GM19240 (cell line): Measurements from ENCODE around the gene VTA1.
"Not testable (repeated sequence)": the region's sequence is repeated elsewhere in the genome, so short reads cannot be mapped to it uniquely, and the experiment has no call there.

Source experiments
- DNase-seq: peaks from one replicate; pipeline ENCODE4 v3.0.0; 2011; ENCODE audit warnings: low spot score; ENCODE audit not compliant: insufficient read length

The VTA1 gene

GRCh38 chr6:142225552-142225951 lies 78.5 kb downstream of the VTA1 start:
- no peak for DNase-seq

- DNase-seq: no peak
These were observed 79.7 kb downstream of the VTA1 start for GRCh38 chr6:142226731-142227130.

- DNase-seq: not testable (repeated sequence)
These were observed 82.6 kb downstream of the VTA1 start for GRCh38 chr6:142229518-142230270.

GRCh38 chr6:142232206-142233044 lies 85.4 kb downstream of the VTA1 start:
- DNase-seq: not testable (repeated sequence)

GRCh38 chr6:142233945-142234682 lies 87.1 kb downstream of the VTA1 start:
- no peak for DNase-seq

- no peak for DNase-seq
These were observed 88.2 kb downstream of the VTA1 start for GRCh38 chr6:142235272-142235671.

GRCh38 chr6:142235791-142236190 lies 88.7 kb downstream of the VTA1 start:
- no peak for DNase-seq

GRCh38 chr6:142236691-142237090 lies 89.6 kb downstream of the VTA1 start:
- DNase-seq: no peak

GRCh38 chr6:142238881-142239280 lies 91.8 kb downstream of the VTA1 start:
- DNase-seq: no peak

- DNase-seq: no peak
These were observed 93.1 kb downstream of the VTA1 start for GRCh38 chr6:142240179-142240578.

GRCh38 chr6:142241061-142241460 lies 94.0 kb downstream of the VTA1 start:
- no peak for DNase-seq

GRCh38 chr6:142242269-142242668 lies 95.2 kb downstream of the VTA1 start:
- DNase-seq: no peak

- DNase-seq: peak; percentile 1
These were observed 99.9 kb downstream of the VTA1 start for GRCh38 chr6:142246960-142247359.

- no peak for DNase-seq
These were observed 102.2 kb downstream of the VTA1 start for GRCh38 chr6:142249266-142249665.

GRCh38 chr6:142251930-142252445 lies 104.9 kb downstream of the VTA1 start:
- DNase-seq: no peak

- DNase-seq: no peak
These were observed 107.5 kb downstream of the VTA1 start for GRCh38 chr6:142254513-142254912.

- DNase-seq: no peak
These were observed 108.7 kb downstream of the VTA1 start for GRCh38 chr6:142255785-142256184.

GRCh38 chr6:142258305-142258704 lies 111.2 kb downstream of the VTA1 start:
- no peak for DNase-seq

- no peak for DNase-seq
These were observed 111.7 kb downstream of the VTA1 start for GRCh38 chr6:142258757-142259156.

- no peak for DNase-seq
These were observed 113.7 kb downstream of the VTA1 start for GRCh38 chr6:142260748-142261147.

- DNase-seq: no peak
These were observed 115.2 kb downstream of the VTA1 start for GRCh38 chr6:142262231-142262630.

- DNase-seq: no peak
These were observed 118.4 kb downstream of the VTA1 start for GRCh38 chr6:142265476-142265875.
